GM21717 (cell line): Measurements from ENCODE around the gene CACNA2D2.

Experiments
- ATAC-seq: cut with Tn5 transposase; IDR thresholded peaks from one replicate; pipeline ENCODE4 v1.9.1; 2021; ENCODE audit warnings: mild to moderate bottlenecking, moderate library complexity; ENCODE audit not compliant: unreplicated experiment

The CACNA2D2 gene

DNA sequence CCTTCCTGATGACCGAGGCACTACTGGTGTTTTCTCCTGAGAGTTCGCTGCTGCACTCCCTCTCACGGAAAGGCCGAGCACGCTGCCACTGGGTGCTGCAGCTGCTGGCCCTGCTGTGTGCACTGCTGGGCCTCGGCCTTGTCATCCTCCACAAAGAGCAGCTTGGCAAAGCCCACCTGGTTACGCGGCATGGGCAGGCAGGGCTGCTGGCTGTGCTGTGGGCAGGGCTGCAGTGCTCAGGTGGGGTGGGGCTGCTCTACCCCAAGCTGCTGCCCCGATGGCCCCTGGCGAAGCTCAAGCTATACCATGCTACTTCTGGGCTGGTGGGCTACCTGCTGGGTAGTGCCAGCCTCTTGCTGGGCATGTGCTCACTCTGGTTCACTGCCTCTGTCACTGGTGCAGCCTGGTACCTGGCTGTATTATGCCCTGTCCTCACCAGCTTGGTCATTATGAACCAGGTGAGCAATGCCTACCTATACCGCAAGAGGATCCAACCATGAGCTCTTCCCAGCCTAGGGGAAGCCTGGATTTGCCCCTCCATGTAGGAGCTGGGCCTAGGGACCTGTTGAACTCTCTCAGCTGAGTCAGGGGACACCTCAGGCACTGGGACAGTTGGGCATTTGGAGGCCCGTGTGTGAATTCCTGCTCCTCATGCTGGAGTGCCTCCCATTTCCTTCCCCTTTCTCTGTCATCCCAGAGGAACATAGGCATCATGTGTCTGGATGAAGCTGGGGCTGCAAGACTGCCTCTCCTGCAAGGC, 150.0 kb downstream of the CACNA2D2 start:
- ATAC-seq: no peak

DNA sequence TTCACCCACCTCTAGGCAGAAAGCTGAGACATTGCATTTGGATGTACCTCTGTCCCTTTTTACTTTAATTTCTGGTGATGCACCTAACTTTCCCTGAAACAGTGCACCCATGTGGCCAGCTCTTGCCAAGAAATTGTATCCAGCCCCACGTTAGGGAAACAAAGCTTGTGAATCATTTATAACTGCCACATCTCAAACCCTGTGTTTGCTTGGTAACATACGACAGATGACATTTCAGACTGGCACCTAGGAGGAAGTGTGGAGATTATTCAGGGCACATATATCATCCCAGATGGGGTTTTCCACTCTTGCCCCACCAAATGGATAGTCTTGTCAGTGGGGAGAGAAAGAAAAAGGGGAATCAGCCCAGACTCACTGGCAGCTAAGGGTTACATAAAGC, 150.7 kb downstream of the CACNA2D2 start:
- no peak for ATAC-seq

DNA sequence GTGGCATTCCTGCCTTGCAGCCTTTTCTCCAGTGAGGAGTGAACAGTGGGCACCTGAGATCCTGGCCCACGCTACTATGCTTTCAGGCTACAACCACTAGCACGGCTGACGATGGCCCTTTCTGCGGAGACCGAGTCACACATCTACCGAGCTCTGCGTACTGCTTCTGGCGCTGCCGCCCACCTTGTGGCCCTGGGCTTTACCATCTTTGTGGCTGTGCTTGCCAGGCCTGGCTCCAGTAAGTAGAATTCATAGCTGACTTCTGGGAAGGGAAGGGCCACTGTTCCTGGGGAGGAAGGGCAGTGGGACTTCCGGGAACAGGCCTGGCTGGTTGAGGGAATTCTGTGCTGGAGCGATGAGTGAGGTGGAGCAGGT, 152.1 kb downstream of the CACNA2D2 start:
- ATAC-seq: no peak

DNA sequence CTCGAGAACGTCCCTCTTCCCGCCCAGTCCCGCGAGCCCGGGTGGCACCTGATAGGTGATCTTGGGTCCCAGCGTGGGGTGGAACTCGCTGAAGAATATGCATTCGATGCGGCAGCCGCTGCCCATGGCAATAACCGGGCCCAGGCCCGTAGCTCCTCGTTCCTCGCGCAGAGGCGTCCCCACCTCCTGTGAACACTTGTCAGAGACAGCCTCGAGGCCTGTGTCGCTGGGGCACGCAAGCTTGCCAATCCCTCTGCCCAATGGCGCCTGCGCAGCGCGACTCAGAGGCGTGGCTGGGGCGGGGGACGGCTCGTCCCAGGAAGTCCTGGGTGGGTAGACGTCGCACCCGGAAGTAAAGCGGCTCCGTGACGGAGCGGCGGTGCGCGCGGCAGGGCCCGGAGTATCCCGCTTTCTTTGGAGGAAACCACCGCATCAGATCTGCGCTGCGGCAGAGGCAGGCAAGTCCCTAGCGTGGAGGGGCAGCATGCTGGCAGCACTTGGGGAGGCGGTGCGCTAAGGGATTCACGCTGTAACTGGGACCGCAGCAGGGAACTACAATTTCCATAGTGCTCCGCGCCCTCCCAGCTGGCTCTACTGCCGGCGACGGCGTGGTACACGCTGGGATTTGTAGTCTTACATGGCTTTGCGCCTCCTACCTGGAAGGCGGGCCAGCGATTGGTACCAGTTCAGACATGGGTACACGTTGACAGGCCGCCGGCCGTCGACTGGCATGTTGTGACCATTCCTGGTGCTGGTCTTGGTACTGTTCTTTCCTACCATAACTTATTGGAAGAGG, 152.7 kb downstream of the CACNA2D2 start, which contains the start of the genes CYB561D2 and NPRL2:
Gene CYB561D2 (plus strand): TSS at position 336 of the 796 bp plus-strand sequence. CDS start 572 bp downstream, outside the sequence.
Gene NPRL2 (minus strand): TSS at position 249 of the 796 bp plus-strand sequence. CDS start 123 bp downstream, at position 126.
- ATAC-seq: peak; percentile 75

DNA sequence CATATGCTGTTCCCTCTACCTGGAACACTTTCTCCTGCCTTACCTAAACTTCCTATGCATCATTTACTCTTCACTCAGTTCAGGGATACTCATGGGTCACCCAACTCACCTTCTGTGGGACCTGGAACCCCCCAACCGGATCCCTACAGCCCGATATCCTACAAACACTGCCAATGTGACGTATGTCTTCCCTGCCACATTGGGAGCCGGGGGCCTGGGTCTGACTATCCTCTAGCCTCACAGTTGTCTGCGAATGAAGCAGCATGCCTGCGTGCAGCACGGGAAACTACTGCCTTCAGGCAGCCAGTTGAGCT, 153.3 kb downstream of the CACNA2D2 start:
- ATAC-seq: no peak

DNA sequence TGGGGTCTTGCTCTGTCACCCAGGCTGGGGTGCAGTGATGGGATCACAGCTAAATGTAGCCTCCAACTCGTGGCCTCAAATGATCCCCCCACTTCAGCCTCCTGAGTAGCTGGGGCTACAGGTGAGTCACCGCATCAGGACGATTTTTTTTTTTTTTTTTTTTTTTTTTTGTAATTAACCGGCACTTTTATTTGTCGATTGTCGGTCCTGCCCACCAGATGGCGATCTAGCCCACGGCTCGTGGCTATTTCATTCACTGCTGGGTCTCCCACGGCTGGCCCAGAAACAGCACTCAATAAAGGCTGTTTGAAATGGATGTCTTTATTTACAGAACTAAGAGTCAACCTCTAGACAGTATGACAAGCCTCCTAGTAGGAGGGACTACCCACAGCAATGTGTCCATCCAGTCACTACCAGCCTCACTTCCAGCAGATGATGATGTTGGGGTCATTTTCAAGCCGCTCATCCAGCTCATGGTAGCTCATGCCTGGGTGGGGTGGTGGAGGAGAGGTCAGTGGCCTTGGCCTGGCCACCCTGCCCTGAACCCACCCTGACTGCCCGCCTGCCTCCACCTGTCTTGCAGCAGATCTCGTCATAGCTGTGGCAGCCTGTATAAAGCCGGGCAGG, 156.1 kb downstream of the CACNA2D2 start:
- ATAC-seq: no peak

DNA sequence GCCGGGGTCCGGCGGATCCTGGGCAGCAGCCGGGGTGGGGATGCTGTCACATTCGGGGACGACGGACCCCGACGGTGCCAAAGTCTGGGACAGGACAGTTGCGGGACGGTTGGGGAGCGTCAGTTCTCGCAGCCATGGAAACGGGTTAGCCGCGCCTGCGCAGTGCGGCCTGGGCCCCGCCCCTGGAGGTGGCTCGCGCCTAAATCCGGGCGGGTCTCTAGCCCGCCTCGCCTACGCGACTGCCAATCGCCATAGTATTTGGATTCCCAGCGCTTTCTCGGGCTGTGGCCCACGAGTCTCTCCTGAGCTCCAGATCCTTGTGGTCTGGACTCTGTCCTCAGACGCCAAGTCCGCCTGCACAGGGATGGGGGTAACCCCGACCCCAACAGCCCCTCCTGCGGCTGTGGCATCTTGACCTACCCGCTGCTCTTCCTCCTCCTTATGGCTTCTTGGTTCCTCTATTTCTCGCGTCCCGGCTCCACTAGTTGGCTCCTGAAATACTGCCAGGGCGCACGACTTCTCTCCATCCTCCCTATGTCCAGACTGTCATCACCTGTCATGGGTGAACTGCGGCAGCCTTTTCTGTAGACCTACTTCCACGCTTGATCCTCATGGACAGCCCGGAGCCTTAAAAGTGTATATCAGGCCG, 157.7 kb downstream of the CACNA2D2 start, which contains the start of gene ZMYND10:
Gene ZMYND10 (minus strand): TSS at position 147 of the 649 bp plus-strand sequence. CDS start 153 bp downstream, outside the sequence.
- ATAC-seq: no peak

DNA sequence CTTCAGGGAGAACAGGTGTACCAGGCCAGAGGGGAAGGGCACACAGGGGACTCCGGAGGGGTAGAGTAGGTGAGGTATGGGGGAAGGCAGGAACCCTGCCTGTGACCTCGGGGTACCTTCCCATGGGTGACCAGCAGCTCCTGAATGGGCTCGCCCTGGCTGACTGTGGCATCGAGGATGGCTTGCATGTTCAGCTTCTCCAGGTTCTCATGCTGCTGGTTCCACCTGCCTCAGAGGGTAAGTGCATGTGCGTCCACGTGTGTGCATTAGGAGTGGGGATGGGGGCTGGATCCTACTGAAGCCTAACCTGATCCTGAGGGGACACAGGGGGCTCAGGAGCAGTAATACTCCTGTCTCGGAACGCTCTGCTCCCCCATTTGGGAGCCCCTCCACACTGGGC, 158.4 kb downstream of the CACNA2D2 start:
- ATAC-seq: no peak

DNA sequence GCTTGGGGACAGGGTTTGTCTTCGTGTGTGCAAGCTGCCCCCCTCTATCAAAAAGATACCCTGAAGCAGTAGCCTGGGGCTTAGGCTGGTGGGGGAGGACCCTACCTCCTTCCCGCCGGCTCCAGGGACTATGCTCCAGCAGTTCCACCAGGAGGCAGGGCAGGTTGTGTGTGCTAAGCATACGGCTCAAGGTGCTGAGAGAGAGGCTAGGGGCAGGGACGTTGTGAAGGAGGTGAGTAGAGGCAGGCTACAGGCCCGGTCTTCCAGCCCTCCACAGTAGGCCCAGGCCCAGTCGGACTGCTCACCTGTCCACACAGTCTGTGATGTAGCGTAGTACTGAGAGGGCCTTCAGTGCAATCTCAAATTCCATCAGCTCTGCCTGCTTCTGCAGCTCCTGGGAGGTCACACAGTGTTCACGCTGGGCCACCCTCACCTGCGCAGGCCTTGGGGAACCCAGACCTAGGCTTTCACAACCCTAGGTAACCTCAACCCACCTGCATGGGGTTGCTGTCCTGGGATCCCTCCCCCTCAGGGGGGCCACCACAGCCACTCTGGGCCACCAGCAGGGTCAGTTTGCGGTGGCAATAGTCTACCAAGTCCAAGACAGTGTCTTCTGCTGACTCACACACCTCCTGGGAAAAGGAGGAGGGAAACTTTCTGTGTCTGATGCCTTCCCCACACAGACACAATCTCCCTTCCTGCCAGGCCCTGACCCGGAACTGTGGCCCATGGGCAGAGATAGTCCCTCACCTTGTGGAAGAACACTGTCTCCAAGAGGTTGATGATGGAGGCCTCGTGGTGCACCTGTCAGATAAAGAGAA, 160.4 kb downstream of the CACNA2D2 start:
- ATAC-seq: no peak

DNA sequence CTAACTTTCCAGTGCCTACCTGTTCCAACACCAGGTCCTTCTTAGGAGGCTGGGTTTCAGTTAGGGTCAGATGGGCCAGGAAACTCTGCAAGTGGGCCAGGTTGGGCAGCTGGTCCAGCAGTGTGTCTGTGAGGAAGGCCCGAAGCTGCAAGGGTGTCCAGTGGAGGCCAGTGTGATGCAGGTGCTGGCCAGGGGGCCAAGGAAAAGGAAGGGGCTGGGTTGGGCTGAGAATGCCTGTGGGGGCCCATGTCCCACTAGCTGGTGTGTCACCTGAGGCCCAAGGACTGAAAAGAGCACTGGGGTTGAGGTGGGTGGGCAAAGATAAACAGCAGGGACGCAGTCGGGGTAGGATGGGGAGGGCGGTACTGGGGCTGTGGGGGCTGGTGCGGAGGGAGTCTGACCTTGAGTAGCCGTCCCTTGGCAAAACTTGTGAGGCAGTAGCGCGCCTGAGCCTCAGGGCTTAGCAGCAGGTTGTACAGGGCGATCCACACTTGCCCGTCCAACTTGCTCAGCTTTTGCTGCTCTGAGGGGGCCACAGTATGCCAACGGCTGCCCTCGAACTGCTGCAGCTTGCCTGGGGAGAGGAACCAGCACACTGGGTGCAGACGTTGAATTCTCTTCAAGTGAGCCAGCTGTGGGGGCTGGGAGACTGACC, 161.3 kb downstream of the CACNA2D2 start:
- ATAC-seq: no peak

DNA sequence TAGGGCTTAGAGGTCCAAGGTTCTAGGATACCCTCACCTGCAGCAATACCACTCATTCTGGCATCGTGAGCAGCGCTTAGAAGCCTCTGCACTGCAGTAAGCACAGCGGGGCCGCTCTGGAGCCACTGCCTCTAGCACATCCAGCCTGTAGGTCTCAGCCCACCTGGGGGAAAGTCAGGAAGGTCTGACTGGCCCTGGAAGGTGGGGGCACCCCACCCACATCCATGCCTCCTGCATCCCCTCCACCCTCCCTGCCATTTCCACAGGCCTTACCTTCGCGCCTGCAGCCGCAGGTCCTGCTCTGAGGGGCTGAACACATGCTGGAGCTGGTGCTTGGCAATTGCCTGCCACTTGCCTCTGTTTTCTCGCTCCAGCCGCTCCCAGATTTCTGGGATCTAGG, 161.9 kb downstream of the CACNA2D2 start:
- no peak for ATAC-seq

DNA sequence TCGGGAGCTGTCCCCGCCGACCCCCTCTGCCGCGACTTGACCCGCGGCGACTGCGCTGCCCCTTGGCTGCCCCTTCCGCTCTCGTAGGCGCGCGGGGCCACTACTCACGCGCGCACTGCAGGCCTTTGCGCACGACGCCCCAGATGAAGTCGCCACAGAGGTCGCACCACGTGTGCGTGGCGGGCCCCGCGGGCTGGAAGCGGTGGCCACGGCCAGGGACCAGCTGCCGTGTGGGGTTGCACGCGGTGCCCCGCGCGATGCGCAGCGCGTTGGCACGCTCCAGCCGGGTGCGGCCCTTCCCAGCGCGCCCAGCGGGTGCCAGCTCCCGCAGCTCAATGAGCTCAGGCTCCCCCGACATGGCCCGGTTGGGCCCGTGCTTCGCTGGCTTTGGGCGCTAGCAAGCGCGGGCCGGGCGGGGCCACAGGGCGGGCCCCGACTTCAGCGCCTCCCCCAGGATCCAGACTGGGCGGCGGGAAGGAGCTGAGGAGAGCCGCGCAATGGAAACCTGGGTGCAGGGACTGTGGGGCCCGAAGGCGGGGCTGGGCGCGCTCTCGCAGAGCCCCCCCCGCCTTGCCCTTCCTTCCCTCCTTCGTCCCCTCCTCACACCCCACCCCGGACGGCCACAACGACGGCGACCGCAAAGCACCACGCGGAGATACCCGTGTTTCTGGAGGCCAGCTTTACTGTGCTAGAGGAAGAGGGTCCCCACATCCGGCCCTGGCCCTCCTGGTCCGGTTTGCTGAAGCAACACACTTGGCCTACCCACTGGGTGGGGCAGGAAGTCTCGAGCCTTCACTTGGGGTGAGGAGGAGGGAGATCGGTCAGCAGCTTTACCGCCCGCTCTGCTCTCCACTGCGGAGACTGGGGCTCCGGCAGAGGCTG, 162.7 kb downstream of the CACNA2D2 start, which contains the start of gene RASSF1:
Gene RASSF1 (minus strand): TSS at position 389 of the 882 bp plus-strand sequence. CDS start 31 bp downstream, at position 358.
- no peak for ATAC-seq

DNA sequence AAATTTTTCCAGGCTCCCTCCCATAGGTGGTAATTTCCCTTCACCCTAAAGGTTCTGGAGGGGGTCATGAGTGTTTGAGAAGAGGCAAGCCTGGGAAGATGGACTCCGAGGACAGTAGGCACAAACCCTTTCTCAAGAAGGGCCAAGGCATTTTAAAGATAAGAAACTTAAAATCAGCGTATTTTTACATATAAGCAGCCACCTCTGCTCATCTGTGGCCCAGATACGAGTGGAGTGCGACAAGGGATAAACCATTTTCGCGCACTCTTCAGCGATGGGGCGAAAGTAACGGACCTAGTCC, 163.3 kb downstream of the CACNA2D2 start:
- ATAC-seq: no peak

DNA sequence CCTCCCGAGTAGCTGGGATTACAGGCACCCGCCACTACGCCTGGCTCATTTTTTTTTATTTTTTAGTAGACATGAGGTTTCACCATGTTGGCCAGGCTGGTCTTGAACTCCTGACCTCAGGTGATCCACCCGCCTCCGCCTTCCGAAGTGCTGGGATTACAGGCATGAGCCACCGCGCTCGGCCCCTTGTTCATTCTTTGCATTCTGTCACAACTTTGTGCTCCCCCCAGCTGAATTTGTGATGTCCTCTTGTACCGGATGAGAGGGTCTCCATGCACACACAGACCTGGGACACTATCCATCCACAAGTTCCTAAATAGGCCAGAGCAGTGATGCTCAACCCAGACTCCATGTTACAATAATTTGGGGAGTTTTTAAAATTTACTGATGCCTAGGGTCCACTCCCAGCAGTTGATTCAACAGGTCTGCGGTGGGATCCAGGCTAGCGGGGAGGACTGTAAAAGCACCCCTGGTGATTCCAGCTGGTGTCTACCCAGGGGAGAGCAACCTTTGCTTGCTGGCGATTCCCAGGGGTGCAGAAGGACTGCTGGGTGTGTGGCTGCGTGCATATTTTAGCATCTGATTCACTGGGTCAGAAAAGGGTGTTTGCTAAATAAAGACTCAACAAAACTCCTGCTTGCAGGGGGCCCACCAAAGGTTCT, 163.8 kb downstream of the CACNA2D2 start:
- ATAC-seq: no peak

DNA sequence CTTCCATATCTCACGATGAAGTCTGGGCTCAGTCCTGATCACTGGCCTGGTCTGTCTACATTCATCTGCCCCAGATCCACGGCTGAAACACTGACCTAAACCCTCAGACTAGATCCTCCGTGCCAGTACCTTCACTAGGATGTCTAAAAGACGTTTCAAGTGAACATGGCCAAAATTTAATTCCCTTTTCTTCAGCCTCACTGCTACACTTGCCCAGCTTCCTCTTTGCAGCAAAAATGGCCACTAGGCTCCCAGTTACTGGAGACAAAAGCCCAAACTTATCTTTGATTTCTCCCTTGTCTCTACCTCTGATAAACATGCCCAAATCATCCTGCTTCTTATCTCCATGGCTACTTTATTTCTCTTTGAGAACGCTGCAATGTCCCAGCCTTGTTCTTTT, 164.5 kb downstream of the CACNA2D2 start:
- ATAC-seq: no peak

DNA sequence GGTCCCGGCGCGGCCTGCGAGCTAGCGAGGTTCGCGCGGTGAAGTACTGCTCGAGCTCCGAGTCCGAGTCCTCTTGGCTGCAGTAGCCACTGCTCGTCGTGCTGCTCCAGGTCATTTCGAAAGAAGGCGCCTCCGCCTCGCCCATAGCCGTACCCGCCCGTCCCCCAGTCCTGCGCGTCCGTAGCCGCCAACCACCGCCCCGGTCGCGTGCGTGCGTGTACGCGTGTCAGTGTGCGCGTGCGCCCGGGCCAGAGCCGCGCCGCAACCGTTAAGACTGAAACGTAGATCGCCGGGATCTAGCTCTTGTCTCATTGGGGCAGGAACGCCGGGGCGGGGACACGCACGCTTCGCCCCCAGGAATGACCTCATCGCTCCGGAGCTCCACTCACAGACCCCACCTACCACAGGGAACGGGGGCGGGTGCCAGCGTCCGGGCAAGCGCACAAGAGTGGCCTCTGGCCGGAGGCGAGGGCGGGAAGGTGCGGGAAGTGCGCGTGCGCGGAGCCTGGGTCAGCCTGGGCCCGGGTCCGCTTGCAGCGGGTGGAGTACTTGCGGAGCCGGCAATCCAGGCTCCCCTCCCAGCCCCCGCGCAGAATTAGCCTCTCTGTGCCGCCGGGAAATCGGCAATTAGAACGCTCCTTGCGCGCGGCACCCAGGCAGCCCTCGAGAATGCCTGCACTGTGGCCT, 166.1 kb downstream of the CACNA2D2 start:
- ATAC-seq: peak; percentile 61

DNA sequence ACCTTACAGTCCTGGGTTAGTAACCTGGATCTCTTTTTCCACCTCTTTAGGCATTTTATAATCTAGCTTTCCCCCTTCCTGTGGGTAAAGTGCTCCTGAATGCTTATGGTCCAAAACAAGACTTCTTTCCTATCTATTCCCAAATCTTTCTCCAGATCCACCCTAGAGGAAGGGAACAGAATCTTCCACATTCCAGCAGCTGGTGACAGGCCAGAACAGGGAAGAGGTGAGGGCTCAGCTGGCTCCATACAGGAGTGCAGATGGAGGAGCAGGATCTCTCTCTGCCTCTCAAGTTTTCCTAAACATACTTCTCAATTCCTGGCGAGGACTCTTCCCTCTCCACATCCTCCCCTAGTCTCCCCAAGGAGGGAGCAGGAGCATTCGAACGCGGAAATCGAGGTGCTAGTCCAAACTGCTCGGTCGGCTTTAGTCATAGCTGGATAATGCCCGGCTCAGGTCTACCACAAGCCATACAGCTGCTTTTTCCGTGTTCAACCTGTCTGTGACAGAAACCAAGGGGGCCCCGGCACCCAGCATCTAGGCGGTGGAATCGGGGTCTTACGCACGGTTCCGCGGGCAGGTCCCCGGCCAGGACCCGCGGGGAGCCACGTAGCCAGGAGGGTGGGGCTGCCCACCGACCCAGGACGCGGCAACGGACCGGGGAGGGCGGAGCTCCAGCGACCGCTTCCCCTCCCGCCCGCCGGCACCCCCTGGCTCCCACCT, 166.8 kb downstream of the CACNA2D2 start:
- peak; percentile 31 for ATAC-seq
